Left forelimb (tissue), 1 donor: ENCODE measurements around the gene ADD3.
A peak's percentile ranks its signal among the peaks of the same experiment; 100 is the strongest.

ENCODE experiments used
- DNase-seq: peaks from one replicate; pipeline ENCODE4 v3.0.0-alpha.2; 2018; ENCODE audit warnings: low spot score

ADD3 gene

DNA sequence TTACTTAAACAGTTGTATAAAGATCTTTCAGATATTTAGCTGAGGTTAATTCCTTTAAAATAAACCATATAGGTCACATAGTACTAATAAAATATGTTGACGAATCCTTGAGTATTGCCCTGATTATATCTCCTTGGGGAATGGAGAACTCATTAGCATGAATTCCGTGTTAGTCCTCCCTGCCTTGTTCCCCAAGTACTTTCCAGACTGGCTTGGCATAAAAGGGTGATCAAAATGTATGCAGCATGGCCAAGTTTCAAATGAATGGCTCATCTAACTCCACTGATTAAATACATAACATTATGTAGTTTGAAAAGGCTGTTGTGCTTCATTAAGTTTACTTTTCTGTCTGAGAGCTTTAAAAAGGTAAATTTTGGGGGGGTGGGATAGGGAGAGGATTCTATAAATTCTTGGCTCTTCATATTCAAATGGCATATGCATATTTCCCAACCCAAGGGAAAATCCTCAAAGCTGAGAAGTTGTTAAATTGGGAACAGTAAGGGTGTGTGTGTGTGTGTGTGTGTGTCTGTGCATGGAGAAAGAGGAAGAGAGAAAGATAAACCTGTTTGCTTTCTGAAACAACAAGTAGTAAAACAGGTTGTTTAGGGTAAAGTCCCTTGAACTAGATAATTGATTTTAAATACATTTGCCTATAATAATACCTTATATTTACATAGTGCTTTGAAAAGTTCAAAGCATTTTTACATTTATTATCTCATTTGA lies 4.8 kb upstream of the ADD3 start:
- DNase-seq = no peak

GRCh38 chr10:110003524-110003885 lies 4.3 kb upstream of the ADD3 start:
- DNase-seq = no peak

GRCh38 chr10:110005719-110006118 lies 2.1 kb upstream of the ADD3 start:
- peak; percentile 67 for DNase-seq

DNA sequence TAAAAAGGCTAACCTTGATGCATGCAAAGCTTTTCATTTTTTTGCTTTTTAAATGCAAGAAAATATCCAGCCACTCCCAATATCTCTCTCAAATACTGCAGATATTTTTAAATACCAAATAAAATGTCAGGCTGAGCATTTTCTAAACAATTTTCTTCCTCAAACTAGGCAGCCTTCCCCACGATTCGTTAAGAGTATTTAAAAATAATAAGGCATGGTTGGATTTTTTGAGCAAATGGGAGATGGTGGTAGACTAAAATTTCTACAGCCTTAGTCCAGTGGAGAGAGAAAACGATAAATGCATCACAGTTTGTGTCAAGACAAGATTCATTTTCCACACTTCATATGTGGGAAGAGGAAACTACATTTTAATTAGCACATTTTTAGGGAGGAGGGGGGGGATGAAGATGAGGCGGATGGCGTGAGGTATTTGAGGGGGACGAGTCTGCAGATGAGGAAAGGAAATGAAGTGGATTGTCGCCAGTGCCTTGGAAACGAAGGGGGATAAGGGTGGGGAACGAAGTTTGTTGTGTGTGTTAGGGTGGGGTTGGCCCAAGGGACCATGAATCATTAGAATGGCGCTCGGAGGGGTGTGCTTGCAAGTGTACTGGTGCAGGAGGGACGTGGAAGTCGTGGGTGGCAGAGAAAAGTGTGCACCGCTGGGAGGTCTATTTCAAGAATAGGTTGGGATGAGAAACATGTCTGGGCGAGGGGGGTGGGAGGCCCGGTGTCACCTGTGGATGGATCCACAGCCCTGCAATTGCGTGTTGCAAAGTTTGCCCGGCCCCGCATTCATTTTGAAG lies 1.2 kb upstream of the ADD3 start:
- DNase-seq = peak; percentile 89

- no peak for DNase-seq
These were observed 553 bp upstream of the ADD3 start for GRCh38 chr10:110007161-110007700.

- no peak for DNase-seq
These were observed 945 bp downstream of the ADD3 start for GRCh38 chr10:110008518-110009339.

- no peak for DNase-seq
These were observed 2.1 kb downstream of the ADD3 start for GRCh38 chr10:110009736-110010475.

DNA sequence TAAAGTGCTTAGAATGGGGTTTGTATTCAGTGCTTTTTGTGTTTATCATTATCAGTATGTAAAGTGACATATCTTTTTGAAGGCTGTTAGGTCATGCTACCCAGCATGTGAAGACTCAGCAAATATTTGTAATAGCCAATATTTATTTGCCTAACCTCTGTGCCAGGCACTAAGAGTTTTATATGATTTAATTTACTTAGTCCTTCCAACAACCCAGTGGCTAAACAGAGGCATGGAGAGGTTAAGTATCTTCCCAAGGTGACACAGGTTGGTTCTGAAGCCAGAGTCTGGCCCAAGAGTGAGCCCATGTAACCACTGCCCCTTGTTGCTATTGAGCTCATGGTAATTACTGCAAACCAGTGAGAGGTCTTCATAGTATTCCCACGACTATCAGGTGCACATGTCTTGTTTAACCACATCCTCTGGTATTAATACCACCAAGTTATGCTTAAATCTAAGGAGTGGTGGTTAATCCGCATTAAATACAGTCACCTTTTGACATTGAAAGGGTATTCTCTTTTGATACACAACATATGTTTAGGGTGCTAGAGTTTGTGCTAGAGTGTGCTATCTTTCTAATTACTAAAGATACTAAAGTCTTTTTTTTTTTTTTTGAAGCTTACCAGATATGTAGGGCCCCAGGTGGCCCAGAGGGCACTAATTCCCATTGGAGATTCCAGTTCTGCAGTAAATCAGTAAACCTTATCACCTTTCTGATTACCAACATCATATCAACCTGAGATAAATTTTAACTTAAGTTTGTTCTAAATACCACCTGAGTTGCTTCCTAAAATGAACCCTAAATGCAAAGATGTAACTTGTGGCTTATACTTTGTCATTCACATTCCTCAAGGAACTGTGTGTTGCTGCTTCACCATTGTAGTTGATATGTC lies 2.9 kb downstream of the ADD3 start:
- DNase-seq = no peak

- no peak for DNase-seq
These were observed 3.9 kb downstream of the ADD3 start for GRCh38 chr10:110011681-110012080.

GRCh38 chr10:110013630-110014293 lies 6.0 kb downstream of the ADD3 start:
- DNase-seq = no peak

DNA sequence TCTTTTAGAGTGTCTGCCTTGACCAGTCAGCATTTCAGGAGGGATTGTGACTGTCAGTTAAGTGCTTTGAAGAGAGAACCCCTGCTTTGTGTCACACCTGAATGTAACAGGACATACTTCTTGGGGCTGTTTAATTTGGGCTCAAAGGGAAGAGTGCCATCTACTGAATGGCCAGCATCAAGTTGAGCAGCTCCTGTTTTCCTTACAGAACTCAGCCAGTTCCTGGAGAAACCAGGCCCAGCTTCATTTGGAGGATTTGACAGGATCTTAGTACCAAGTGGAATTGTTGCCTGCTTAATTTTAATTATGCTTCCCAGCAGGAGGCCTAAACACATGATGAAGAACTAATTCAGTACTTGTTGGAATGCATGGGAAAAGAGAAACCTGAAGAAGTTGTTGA lies 8.3 kb downstream of the ADD3 start:
- no peak for DNase-seq

- no peak for DNase-seq
These were observed 9.3 kb downstream of the ADD3 start for GRCh38 chr10:110017052-110017451.

DNA sequence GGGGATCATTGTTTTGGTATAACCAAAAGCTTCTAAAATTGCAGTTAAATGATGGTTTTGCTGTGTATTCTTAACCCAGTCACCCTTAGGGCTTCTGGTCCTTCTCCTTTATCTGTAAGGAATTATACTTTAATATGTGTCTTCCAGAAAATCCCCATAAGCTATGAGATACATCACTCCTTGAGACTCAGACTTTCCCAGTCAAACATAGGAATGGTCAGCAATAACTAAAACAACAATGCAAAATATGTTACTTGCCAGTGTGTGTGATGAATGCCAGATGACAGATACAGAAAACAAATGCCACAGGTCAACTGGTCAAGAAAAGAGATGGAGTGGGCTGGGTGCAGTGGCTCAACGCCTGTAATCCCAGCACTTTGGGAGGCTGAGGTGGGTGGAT lies 10.1 kb downstream of the ADD3 start:
- DNase-seq = no peak

- DNase-seq = no peak
These were observed 12.5 kb downstream of the ADD3 start for GRCh38 chr10:110020265-110020664.

GRCh38 chr10:110022716-110023504 lies 15.1 kb downstream of the ADD3 start:
- no peak for DNase-seq

GRCh38 chr10:110023785-110024465 lies 16.1 kb downstream of the ADD3 start:
- DNase-seq = no peak

DNA sequence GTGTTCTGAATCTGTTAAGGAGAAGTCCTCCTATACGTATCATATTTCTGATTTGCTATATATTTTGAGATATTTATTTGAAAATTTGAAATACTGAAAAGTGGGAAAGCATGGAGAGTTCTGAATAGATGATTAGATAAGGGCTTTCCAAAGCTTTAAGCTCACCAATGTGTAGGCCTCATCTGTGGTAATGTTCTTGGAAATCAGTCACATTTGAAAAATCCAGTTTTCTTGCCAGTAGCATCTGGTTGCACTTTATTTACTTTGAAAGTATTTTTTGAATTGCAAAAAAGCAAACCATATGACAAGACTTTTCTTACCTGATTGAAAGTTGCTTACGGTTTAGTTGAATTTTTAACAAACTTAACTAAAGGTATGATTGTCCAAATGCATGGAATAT lies 21.7 kb downstream of the ADD3 start:
- DNase-seq = no peak

- no peak for DNase-seq
These were observed 25.3 kb downstream of the ADD3 start for GRCh38 chr10:110032801-110033700.
